ENCODE results near the gene SIVA1. TPM values are rescaled to one million over a fixed set of nuclear protein-coding genes. Genes with fewer than 3 reads are reported as not detected.

SIVA1 gene
- total RNA-seq, 1 donor from 2014 or later, result 298 TPM

- TF ChIP-seq, protein P1, sequence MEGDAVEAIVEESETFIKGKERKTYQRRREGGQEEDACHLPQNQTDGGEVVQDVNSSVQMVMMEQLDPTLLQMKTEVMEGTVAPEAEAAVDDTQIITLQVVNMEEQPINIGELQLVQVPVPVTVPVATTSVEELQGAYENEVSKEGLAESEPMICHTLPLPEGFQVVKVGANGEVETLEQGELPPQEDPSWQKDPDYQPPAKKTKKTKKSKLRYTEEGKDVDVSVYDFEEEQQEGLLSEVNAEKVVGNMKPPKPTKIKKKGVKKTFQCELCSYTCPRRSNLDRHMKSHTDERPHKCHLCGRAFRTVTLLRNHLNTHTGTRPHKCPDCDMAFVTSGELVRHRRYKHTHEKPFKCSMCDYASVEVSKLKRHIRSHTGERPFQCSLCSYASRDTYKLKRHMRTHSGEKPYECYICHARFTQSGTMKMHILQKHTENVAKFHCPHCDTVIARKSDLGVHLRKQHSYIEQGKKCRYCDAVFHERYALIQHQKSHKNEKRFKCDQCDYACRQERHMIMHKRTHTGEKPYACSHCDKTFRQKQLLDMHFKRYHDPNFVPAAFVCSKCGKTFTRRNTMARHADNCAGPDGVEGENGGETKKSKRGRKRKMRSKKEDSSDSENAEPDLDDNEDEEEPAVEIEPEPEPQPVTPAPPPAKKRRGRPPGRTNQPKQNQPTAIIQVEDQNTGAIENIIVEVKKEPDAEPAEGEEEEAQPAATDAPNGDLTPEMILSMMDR (conservative IDR thresholded peaks at IDR 0.05; ENCODE audit: low read depth, low read length), result no peak
- H3K4me3 ChIP-seq (ENCODE audit: low read depth, low read length), result no peak overlapping the region
- no peak for DNase-seq (ENCODE audit: low read depth)
Observed at GRCh38 chr14:104721505-104722431, 31.2 kb upstream of the SIVA1 start.

DNA sequence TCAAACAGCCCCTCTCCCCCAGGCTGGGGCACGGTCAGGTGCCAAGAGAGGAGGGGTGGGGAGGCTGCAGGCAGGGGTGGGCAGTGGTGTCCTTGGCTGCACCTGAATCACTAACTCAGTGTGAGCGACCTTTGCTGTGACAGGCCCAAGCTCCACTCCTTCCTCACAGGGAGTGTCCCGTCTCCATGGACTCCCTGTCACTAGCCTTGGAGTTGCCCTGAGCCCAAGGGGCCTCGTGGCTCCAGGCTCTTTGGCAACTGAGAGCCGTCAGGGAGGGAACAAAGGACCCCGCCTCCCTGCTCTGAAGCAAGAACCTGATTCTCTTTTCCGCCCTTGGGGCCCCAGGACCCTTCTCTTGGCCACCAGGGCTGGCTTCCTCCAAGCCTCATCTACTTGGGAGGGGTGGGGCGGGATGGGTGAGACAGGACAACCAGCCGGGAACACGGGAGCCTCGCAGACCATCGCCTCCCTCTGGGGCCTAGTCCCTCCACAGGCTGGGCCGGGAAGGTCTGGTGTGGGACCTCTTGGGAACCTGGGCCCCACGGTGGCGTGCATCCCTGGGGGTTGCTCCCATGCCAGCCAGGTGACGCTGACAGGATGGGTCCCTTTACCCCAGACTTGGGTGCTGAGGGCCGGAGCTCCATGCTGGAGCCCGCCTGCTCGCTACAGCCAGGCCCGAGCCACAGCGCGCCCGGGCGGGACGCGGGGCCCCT is 29.9 kb upstream of the SIVA1 start:
- peak overlapping the region; percentile 65 for H3K4me3 ChIP-seq (ENCODE audit: low read depth, low read length)
- TF ChIP-seq, protein P1 (conservative IDR thresholded peaks at IDR 0.05; ENCODE audit: low read depth, low read length), result no peak
- DNase-seq (ENCODE audit: low read depth), result no peak

GRCh38 chr14:104723651-104724406 is 29.1 kb upstream of the SIVA1 start, which contains the start of gene ADSS1:
TSS of gene ADSS1 (plus strand) at chr14:104724229. CDS start at chr14:104724271, 42 bp downstream.
- no peak for DNase-seq (ENCODE audit: low read depth)

DNA sequence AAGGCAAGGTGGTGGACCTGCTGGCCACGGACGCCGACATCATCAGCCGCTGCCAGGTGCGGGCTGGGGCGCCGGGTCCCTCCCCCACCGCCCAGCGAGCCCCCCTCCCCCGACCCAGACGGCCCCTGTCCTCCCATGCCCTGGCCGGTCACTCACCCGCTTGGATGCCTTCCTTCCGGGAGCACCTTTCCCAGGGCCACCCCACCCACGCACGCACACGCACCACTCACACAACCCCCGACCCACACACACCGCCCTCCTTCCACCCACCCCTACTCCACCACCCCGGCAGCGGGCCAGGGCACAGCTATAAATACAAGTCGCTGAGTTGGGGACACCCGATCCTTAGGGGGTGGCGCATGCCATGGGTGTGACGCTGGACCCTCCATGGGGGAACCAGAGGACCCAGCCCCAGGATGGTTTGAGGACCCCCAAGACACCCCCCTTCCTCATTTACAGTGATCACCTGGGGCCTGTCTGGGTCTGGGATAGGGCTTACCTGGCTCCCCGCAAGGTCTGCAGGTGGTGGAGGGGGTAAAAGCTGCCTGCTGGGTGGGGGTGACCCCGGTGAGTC is 28.5 kb upstream of the SIVA1 start:
- TF ChIP-seq, protein P1 (conservative IDR thresholded peaks at IDR 0.05; ENCODE audit: low read depth, low read length), result no peak
- DNase-seq (ENCODE audit: low read depth), result no peak

More at GRCh38 chr14:104723651-104724406, 29.1 kb upstream of the SIVA1 start, which contains the start of gene ADSS1:
- H3K4me3 ChIP-seq (ENCODE audit: low read depth, low read length), result peak within 1 kb of the TSS; percentile 65
- TF ChIP-seq, protein P1 (conservative IDR thresholded peaks at IDR 0.05; ENCODE audit: low read depth, low read length), result peak; percentile 86

DNA sequence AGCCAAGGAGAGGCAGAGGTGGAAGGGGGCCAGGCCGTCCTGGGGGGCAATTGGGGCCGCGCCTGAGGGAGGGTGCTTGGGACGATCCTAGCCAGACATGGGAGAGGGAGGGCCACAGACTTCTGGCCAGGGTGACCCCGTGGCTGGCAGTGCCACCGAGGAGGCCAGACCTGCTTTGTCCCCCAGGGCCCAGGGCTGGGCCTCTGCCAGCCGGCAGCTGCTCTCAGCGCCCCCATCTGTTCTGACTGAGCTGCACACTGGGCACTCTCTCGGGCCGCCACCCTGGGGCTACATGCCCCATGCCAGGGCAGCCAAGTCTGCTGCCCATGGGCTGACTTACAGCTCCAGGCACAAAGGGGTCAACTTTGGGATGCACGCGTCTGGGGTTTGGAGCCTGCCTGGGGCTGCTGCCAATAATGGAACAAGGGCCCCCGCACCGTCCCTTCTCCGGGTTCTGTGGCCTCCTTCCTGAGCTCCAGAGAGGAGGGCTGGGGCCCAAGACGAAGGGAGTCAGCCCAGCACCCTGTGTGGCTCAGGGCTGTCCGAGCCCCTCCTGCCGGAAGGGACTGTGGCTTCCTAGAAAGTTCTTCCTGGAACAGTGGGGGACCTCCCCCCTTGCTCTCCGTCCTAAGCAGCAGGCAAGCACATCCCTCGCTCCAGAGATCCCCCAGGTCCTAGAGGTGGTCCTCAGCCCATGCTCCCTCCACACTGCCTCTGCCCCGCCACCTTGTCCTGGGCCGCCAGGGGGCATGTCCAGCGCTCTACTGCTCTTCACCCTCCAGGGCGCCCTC is 27.8 kb upstream of the SIVA1 start:
- TF ChIP-seq, protein P1 (conservative IDR thresholded peaks at IDR 0.05; ENCODE audit: low read depth, low read length), result peak; percentile 48
- peak overlapping the region; percentile 65 for H3K4me3 ChIP-seq (ENCODE audit: low read depth, low read length)
- no peak for DNase-seq (ENCODE audit: low read depth)

More for the DNA sequence above, 28.5 kb upstream of the SIVA1 start:
- peak overlapping the region; percentile 65 for H3K4me3 ChIP-seq (ENCODE audit: low read depth, low read length)
